Measurements from ENCODE around the gene PCBP3.

The PCBP3 gene

DNA sequence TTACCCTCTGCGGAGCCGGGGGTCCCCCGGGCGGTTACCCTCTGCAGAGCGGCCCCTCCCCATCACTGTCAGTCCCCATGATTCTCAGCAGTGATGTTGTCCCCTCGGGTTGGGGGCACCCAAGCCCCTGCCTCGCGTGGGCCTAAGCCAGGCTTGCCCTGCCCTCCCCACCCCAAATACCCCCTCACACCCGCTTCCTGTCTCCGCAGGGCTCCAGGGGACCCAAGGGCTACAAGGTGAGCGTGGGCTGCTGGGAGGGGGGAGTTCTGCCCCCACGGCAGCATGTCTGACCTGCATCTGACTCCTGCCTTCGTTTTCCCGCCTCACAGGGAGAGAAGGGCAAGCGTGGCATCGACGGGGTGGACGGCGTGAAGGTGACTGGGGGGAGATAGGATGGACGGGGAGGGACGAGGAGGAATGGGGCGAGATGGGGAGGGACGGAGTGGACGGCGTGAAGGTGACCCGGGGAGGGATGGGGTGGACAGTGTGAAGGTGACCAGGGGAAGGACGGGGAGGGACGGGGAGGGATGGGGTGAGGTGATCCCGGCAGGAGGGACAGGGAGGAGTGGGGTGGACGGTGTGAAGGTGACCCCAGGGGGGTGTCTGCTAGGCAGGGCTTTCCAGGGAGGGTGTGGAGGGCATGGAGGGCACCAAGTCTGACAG lies 346.7 kb downstream of the PCBP3 start:
- Histone ChIP-seq H3K27me3 (ENCODE audit: insufficient read depth, low read depth) (peaks cover 59% of the 10 kb centered on the region), H4K20me1 (ENCODE audit: insufficient read depth) (no peaks in the 10 kb centered on the region), H3K27ac (no peak overlapping the region), H3K9ac (no peak overlapping the region), H3K79me2 (ENCODE audit: insufficient read depth, low read depth) (no peaks in the 10 kb centered on the region), H3K36me3 (ENCODE audit: insufficient read depth) (no peaks in the 10 kb centered on the region), H3K4me3 (IDR thresholded peaks at IDR 0.05; ENCODE audit: insufficient read depth, low read depth, low read length) (no peak overlapping the region), H2AFZ (ENCODE audit: low read depth) (no peak overlapping the region), H3K4me1 (ENCODE audit: low read depth, poor library complexity, severe bottlenecking) (no peaks in the 10 kb centered on the region), H3K4me2 (no peak overlapping the region)
- TF ChIP-seq, protein P1, sequence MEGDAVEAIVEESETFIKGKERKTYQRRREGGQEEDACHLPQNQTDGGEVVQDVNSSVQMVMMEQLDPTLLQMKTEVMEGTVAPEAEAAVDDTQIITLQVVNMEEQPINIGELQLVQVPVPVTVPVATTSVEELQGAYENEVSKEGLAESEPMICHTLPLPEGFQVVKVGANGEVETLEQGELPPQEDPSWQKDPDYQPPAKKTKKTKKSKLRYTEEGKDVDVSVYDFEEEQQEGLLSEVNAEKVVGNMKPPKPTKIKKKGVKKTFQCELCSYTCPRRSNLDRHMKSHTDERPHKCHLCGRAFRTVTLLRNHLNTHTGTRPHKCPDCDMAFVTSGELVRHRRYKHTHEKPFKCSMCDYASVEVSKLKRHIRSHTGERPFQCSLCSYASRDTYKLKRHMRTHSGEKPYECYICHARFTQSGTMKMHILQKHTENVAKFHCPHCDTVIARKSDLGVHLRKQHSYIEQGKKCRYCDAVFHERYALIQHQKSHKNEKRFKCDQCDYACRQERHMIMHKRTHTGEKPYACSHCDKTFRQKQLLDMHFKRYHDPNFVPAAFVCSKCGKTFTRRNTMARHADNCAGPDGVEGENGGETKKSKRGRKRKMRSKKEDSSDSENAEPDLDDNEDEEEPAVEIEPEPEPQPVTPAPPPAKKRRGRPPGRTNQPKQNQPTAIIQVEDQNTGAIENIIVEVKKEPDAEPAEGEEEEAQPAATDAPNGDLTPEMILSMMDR (conservative IDR thresholded peaks at IDR 0.05; ENCODE audit: low read depth, low read length): no peak

DNA sequence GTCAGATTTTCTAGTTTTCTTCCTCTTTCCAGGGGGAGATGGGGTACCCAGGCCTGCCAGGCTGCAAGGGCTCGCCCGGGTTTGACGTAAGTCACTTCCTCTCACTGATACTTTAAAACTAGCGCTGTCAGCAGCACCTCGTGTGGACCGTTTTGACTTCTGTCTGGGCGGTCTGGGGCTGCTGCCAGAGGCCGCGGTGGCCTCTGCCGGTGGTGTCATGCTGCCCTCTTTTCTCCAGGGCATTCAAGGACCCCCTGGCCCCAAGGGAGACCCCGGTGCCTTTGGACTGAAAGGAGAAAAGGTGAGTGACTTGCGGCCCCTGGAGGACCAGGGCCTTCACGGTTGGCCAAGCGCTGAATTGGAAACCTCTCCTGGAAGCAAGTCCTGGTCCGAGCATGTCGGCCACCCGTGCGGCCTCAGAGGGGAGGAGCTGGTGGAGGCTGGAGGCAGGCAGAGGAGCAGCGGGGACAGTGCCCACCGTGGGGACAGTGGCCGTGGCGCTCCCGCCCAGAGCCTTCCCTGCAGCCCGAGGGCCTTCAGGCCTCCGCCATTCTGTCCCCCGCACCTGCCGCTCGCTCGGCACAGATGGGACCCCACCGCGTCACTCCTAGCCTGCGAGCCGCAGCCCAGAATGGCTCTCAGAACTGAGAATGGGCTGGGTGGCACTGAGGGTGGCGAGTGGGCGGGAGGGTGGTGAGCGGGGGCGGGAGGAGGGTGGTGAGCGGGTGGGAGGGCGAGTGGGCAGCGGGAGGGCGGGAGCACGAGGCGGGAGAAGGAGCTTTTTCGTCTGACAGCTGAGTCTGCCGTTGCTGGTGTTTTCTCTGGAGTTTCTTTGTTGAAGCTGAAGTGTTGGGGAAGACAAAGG lies 347.4 kb downstream of the PCBP3 start:
- H3K36me3 ChIP-seq (ENCODE audit: insufficient read depth): no peaks in the 10 kb centered on the region
- no peak overlapping the region for H2AFZ ChIP-seq (ENCODE audit: low read depth)
- H3K79me2 ChIP-seq (ENCODE audit: insufficient read depth, low read depth): no peaks in the 10 kb centered on the region
- no peak overlapping the region for H3K27ac ChIP-seq
- peaks cover 66% of the 10 kb centered on the region for H3K27me3 ChIP-seq (ENCODE audit: insufficient read depth, low read depth)
- no peak overlapping the region for H3K4me2 ChIP-seq
- no peak overlapping the region for H3K9ac ChIP-seq
- TF ChIP-seq, protein P1 (conservative IDR thresholded peaks at IDR 0.05; ENCODE audit: low read depth, low read length): no peak
- H3K4me1 ChIP-seq (ENCODE audit: low read depth, poor library complexity, severe bottlenecking): no peaks in the 10 kb centered on the region
- no peak overlapping the region for H3K4me3 ChIP-seq (IDR thresholded peaks at IDR 0.05; ENCODE audit: insufficient read depth, low read depth, low read length)
- no peaks in the 10 kb centered on the region for H4K20me1 ChIP-seq (ENCODE audit: insufficient read depth)

DNA sequence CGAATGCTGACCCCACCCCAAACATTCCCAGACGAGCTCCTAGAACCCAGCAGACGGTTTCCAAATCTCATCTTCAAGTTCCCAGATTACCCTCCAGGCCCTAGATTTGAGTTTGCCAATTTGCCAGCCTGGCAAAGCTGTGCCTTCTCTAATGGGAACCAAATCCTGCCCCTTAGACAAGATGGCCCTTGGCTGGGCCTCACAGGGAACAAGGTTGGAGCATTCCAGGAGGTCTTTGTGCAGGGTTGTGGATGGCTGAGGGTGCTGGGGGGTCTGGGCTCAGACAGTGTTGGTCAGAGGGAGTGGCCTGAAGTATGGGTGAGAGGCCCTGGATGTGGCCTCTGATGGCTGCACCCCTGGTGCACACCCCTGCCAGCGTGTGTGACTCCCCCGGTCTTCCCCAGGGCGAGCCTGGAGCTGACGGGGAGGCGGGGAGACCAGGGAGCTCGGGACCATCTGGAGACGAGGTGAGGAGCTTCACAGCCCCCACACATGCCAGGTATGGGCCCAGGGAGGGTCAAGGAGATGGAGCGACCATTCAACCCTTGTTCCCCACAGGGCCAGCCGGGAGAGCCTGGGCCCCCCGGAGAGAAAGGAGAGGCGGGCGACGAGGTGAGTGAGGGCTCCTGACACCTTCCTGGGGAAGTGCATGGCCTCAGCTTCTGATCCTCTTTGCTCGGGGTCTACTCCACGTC lies 348.2 kb downstream of the PCBP3 start:
- Histone ChIP-seq H3K4me2 (no peak overlapping the region), H2AFZ (ENCODE audit: low read depth) (no peak overlapping the region), H3K27me3 (ENCODE audit: insufficient read depth, low read depth) (peaks cover 74% of the 10 kb centered on the region), H3K36me3 (ENCODE audit: insufficient read depth) (no peaks in the 10 kb centered on the region), H3K4me1 (ENCODE audit: low read depth, poor library complexity, severe bottlenecking) (no peaks in the 10 kb centered on the region), H4K20me1 (ENCODE audit: insufficient read depth) (no peaks in the 10 kb centered on the region), H3K9ac (no peak overlapping the region), H3K4me3 (IDR thresholded peaks at IDR 0.05; ENCODE audit: insufficient read depth, low read depth, low read length) (no peak overlapping the region), H3K79me2 (ENCODE audit: insufficient read depth, low read depth) (no peaks in the 10 kb centered on the region), H3K27ac (no peak overlapping the region)
- TF ChIP-seq, protein P1 (conservative IDR thresholded peaks at IDR 0.05; ENCODE audit: low read depth, low read length): no peak
